Pons (tissue), 1 donor: Measurements from ENCODE around the gene PCSK4.

Experiments
- DNase-seq: peaks from one replicate; pipeline ENCODE4 v3.0.0-alpha.2; 2016; ENCODE audit warnings: low spot score

The PCSK4 gene

GRCh38 chr19:1470055-1470304 is 20.2 kb downstream of the PCSK4 start:
- DNase-seq: no peak

- DNase-seq: no peak
Measured at GRCh38 chr19:1469255-1470054, 20.7 kb downstream of the PCSK4 start.

GRCh38 chr19:1468821-1469254 is 21.3 kb downstream of the PCSK4 start:
- no peak for DNase-seq

GRCh38 chr19:1468274-1468820 is 21.8 kb downstream of the PCSK4 start:
- DNase-seq: no peak

- DNase-seq: no peak
Measured at GRCh38 chr19:1467490-1468273, 22.5 kb downstream of the PCSK4 start.

GRCh38 chr19:1467215-1467489 is 23.0 kb downstream of the PCSK4 start:
- no peak for DNase-seq

GRCh38 chr19:1466461-1467214 is 23.5 kb downstream of the PCSK4 start:
- no peak for DNase-seq

- no peak for DNase-seq
Measured at GRCh38 chr19:1466018-1466460, 24.1 kb downstream of the PCSK4 start.

- DNase-seq: no peak
Measured at GRCh38 chr19:1465191-1466016, 24.7 kb downstream of the PCSK4 start.

GRCh38 chr19:1461862-1462261 is 28.3 kb downstream of the PCSK4 start:
- no peak for DNase-seq

GRCh38 chr19:1460033-1460995 is 29.8 kb downstream of the PCSK4 start:
- DNase-seq: no peak

- no peak for DNase-seq
Measured at GRCh38 chr19:1459479-1459878, 30.7 kb downstream of the PCSK4 start.

GRCh38 chr19:1457892-1458291 is 32.3 kb downstream of the PCSK4 start:
- no peak for DNase-seq

GRCh38 chr19:1457031-1457739 is 33.0 kb downstream of the PCSK4 start:
- no peak for DNase-seq

- DNase-seq: no peak
Measured at GRCh38 chr19:1456121-1456900, 33.8 kb downstream of the PCSK4 start.

GRCh38 chr19:1455336-1456120 is 34.6 kb downstream of the PCSK4 start:
- DNase-seq: peak; percentile 69

GRCh38 chr19:1455002-1455335 is 35.2 kb downstream of the PCSK4 start:
- no peak for DNase-seq
